ENCODE results near the gene SIMC1.
"Not testable (repeated sequence)": the region's sequence is repeated elsewhere in the genome, so short reads cannot be mapped to it uniquely, and the experiment has no call there.

DNA sequence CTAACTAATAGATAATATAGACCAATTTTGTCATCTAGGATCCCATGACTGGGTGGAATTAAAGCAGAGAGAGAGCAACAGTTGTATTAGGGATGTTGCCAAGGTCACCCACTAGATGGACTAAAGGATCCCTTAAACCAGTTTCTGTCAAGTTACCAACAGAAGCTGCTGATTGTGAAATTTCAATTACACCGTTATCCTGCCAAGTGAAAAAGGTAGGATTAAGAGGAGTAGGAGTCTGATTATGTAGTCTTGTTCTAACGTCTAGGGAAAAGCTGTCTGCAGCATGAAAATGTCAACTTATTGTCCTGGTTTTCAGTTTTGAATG lies 15.8 kb downstream of the SIMC1 start:
- TF ChIP-seq, protein P1, sequence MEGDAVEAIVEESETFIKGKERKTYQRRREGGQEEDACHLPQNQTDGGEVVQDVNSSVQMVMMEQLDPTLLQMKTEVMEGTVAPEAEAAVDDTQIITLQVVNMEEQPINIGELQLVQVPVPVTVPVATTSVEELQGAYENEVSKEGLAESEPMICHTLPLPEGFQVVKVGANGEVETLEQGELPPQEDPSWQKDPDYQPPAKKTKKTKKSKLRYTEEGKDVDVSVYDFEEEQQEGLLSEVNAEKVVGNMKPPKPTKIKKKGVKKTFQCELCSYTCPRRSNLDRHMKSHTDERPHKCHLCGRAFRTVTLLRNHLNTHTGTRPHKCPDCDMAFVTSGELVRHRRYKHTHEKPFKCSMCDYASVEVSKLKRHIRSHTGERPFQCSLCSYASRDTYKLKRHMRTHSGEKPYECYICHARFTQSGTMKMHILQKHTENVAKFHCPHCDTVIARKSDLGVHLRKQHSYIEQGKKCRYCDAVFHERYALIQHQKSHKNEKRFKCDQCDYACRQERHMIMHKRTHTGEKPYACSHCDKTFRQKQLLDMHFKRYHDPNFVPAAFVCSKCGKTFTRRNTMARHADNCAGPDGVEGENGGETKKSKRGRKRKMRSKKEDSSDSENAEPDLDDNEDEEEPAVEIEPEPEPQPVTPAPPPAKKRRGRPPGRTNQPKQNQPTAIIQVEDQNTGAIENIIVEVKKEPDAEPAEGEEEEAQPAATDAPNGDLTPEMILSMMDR (IDR thresholded peaks at IDR 0.05), result not testable (repeated sequence)
- not testable (repeated sequence) for TF ChIP-seq POLR2A (IDR thresholded peaks at IDR 0.05)
